ENCODE measurements around the gene AMACR.
A peak's percentile ranks its signal among the peaks of the same experiment; 100 is the strongest.
"Not testable (repeated sequence)": the region's sequence is repeated elsewhere in the genome, so short reads cannot be mapped to it uniquely, and the experiment has no call there.

AMACR gene

GRCh38 chr5:34035756-34036155, 27.9 kb upstream of the AMACR start:
- no peak for DNase-seq

DNA sequence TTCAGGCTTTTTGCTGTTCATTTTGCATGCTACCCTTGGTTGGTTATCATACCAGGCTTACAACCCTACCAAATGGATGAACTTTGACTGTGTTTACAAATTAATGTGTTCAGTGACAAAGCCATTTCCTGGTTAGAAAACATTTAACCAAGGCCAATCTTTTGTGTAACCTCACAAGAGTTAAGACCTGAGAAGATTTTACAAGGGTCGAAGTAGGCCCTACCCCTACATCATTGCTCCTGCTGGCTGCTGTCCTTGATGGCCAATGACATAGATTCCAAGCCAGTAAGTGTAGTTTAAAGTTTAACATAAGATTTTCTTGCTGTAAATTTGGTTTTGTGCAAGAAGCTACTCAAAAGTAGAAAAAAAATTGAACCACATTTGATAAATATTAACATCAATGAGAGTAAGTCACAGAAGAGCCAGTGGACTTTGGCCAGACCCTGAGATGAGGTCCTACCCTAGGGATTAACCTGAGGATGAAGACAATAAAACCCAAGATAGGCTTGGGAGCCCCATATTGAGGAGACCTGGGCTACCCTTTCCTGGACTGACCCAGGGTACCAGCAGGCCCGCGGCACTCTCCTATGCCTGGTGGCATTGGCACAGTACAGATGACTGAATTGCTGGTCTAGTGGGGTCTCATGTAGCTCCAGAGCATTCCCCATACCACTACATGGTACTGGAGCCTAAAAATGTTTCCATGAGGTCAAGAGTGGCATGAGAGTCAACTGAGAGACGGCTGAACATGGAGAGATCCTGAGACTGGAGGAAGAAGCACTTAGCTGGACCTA, 26.9 kb upstream of the AMACR start:
- no peak for DNase-seq

DNA sequence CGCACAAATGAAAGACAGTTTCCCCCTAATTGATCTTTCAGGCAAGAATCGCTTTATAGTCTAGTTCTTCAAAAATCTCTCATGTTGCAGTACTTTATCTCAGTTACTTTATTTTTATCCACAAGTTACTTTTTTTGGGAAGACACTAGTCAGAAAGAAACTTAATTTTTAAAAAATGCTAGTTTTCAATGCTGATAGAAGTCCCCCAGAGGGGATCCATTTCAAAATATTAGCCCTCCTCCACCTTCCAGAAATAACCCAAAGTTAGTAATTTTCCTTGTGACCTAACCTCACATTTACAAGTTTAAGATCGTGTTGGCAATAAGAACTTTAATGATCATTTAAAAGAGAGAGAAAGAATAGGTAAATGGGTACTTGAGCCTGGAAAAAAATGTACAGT, 24.1 kb upstream of the AMACR start:
- DNase-seq: no peak

- no peak for DNase-seq
Measured at GRCh38 chr5:34031117-34031516, 23.3 kb upstream of the AMACR start.

- not testable (repeated sequence) for DNase-seq
Measured at GRCh38 chr5:34030585-34030984, 22.7 kb upstream of the AMACR start.

- no peak for DNase-seq
Measured at GRCh38 chr5:34030048-34030447, 22.2 kb upstream of the AMACR start.

GRCh38 chr5:34028349-34028748, 20.5 kb upstream of the AMACR start:
- DNase-seq: no peak

GRCh38 chr5:34026089-34026761, 18.4 kb upstream of the AMACR start:
- DNase-seq: no peak

DNA sequence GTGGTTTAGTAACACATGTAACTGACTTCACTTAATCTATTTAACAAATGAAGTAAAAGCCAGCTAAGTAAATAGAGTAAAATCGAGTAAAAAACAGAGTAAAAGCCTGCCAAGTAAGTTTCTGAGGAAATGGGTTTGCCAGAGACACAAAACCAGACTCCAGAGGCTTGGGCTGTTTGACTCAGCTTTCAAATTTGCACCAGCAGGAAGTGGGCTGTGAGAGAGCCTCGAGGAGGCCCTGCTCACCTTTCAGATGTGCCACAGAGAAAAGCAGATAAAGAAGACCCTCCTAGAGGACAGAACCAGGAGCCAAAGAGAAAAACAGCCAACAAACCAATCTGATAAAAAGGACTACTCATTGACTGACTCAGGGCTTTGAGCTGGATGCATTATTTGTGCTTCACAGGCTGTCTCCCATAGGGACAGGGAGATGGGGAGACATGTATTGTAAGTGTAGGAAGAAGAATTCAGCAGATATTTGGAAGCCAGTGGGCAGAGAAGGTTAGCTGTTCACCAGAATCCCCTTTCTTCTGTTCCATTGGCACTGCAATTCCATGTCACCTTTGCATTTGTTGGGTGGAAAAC, 14.4 kb upstream of the AMACR start:
- DNase-seq: no peak

DNA sequence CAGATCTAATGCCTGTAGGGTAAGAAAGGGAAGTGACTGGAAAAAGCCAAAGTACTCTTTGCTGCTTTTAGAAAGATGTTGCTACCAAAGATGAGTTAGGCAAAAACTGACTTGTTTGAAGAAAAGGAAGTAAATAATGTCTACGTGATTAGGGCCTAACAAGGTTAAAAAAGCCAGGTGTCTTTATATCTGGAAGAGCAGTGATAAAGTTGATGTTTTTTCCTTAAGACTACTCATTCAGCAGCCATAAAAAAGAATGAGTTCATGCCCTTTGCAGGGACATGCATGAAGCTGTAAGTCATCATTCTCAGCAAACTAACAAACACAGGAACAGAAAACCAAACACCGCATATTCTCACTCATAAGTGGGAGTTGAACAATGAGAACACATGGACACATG, 13.5 kb upstream of the AMACR start:
- no peak for DNase-seq

- DNase-seq: no peak
Measured at GRCh38 chr5:34020726-34021125, 12.9 kb upstream of the AMACR start.

DNA sequence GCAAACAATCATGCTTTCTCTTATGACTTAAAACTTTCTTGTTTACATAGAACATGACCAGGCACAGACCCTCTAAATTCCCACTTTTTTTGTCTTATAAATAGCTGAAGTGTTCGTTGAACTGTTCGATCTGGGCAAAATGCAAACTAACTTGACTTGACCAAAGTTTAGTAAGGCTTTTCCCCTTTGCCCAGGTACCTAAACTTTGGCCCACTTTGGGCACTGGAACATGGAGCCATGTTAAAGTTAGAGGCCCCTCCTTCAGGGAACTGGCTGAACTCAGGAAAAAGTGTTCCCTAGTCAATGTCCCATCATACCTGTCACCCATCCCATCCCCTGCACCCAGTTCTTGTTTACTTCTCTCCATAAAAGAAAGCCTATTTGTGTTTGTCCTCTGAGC, 9.4 kb upstream of the AMACR start:
- no peak for DNase-seq

- no peak for DNase-seq
Measured at GRCh38 chr5:34016750-34017149, 8.9 kb upstream of the AMACR start.

DNA sequence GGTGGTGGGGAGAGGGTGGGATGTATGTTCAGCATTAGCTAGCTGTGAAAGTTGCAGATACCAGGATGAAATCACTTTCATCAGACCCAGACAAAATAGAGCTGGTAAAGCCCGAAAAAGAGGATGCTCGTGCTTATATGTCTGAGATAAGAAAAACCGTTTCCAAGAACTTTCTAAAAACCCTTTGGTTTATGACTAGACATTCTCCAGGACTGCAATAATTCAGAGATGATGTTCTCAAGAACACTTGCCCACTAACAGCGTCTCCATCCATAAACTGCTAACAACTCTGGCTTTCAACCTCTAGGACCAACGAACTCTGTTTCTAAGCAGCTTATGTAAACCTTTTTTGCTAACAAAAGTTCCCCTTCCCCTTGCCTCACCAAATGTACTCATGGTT, 8.4 kb upstream of the AMACR start:
- DNase-seq: no peak

- no peak for DNase-seq
Measured at GRCh38 chr5:34015120-34015822, 7.4 kb upstream of the AMACR start.

GRCh38 chr5:34014626-34015025, 6.8 kb upstream of the AMACR start:
- no peak for DNase-seq

DNA sequence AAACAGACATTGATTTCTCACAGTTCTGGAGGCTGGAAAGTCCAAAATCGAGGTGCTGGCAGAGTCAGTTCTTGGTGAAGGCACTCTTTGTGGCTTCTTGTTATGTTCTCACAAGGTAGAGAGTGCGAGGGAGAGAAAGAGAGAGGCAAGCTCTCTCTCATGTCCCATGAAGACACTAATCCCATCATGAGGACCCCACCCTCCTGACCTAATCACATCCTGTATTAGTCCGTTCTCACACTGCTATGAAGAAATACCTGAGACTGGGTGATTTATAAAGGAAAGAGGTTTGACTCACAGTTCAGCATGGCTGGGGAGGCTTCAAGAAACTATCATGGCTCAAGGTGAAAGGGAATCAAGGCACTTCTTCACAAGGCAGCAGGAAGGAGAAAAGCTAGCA, 5.7 kb upstream of the AMACR start:
- no peak for DNase-seq

DNA sequence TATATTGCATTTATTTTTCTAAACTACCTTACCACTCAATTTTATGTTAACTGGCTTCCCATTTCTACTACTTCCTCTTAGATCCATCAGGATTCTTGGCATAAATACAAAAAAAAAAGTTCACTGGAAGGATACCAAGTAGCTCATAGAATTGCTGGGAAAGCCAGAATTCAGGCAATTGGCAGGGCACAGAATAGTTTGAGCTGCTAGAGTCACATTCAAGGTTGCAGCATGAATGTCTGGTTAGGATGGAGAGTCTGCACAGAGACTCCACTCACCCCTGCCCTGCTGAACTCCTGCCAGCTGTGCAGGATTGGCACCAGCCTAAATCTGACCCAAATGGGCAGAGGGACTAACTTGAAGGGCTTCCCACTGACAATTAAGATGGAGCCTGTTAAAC, 4.9 kb upstream of the AMACR start:
- DNase-seq: no peak

DNA sequence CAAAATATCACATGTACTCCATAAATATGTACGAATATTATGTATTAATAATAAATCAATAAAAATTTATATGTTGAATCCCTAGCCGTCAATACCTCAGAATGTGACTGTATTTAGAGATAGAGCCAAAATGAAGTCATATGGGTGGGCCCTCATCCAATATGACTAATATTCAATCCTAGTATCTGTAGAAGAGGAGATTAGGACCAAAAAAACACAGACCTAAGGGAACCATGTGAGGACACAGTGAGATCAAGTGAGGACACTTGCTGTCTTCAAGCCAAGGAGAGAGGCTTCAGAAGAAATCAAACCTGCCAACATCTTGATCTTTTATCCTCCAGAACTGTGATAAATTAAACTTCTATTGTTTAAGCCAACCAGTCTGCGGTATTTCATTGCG, 3.7 kb upstream of the AMACR start:
- DNase-seq: no peak

DNA sequence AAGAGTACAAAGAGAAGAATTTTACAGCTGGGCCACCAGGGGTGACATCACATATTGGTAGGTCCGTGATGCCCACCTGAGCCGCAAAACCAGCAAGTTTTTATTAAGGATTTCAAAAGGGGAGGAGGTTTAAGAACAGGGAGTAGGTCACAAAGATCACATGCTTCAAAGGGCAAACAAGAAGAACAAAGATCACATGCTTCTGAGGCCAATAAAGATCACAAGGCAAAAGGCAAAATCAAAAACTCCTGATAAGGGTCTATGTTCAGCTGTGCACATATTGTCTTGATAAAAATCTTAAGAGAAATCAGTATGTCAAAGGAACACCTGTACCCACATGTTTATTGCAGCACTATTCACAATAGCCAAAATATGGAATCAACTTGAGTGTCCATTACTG, 2.3 kb upstream of the AMACR start:
- DNase-seq: not testable (repeated sequence)

- DNase-seq: no peak
Measured at GRCh38 chr5:34009610-34010009, 1.8 kb upstream of the AMACR start.

DNA sequence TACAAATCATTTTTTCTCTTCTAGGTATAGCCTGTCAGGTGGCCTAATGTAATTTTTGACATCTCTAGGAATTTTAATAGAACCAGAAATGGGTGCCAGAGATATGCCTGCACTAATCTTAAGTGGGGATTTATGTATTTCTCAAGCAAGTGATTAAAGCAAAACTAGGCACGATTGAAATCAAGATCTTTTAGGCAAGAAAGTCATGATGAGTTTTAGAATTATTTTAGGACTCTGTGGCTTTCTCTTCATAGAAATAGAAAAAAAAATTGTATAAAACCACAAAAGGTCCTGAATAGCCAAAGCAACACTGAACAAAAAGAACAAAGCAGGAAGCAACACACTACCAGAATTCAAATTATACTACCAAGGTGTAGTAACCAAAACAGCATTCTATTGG, 952 bp upstream of the AMACR start:
- peak; percentile 79 for DNase-seq

GRCh38 chr5:34007201-34007620, 639 bp downstream of the AMACR start:
- DNase-seq: peak; percentile 58

- no peak for DNase-seq
Measured at GRCh38 chr5:34005681-34006080, 2.2 kb downstream of the AMACR start.
